Measurements from ENCODE around the gene LIN37. TPM values are rescaled to one million over a fixed set of nuclear protein-coding genes. Genes with fewer than 3 reads are reported as not detected.

The LIN37 gene
- total and polyA plus RNA-seq, 2 experiments from 2014 or later, result 12.0 to 13.6 TPM

GRCh38 chr19:35789195-35789977 lies 41.0 kb downstream of the LIN37 start:
- 90% methylated on average over 11 of the region's 11 CpGs for WGBS (ENCODE audit: low lambda C conversion rate, missing lambda C conversion rate)
- Histone ChIP-seq H3K4me3 (no peak overlapping the region), H3K79me2 (no peaks in the 10 kb centered on the region), H3K9me2 (replicated peaks; ENCODE audit: insufficient read depth) (no peaks in the 10 kb centered on the region), H2AFZ (no peak overlapping the region), H3K4me1 (ENCODE audit: insufficient read depth) (no peaks in the 10 kb centered on the region), H3K27me3 (no peaks in the 10 kb centered on the region), H3K4me2 (no peak overlapping the region), H3K27ac (no peak overlapping the region), H3K36me3 (replicated peaks; ENCODE audit: insufficient read depth, low read depth) (no peaks in the 10 kb centered on the region), H4K20me1 (ENCODE audit: insufficient read depth, poor library complexity, severe bottlenecking) (no peaks in the 10 kb centered on the region), H3K9me3 (ENCODE audit: low read depth) (no peaks in the 10 kb centered on the region)
- peak; percentile 2 for DNase-seq (ENCODE audit: low spot score)
- no peak for TF ChIP-seq EZH2 (IDR thresholded peaks at IDR 0.05; ENCODE audit: borderline replicate concordance)
- TF ChIP-seq CTCF (IDR thresholded peaks at IDR 0.05; ENCODE audit: poor library complexity), result no peak
- no peak for TF ChIP-seq EZH2phosphoT487 (IDR thresholded peaks at IDR 0.05; ENCODE audit: low read depth, severe bottlenecking, unreplicated experiment)

- 85% methylated on average over 16 of the region's 19 CpGs for WGBS (ENCODE audit: low lambda C conversion rate, missing lambda C conversion rate)
- no peaks in the 10 kb centered on the region for H3K36me3 ChIP-seq (replicated peaks; ENCODE audit: insufficient read depth, low read depth)
- H3K79me2 ChIP-seq, result no peaks in the 10 kb centered on the region
- H3K27ac ChIP-seq, result no peak overlapping the region
- H3K9me2 ChIP-seq (replicated peaks; ENCODE audit: insufficient read depth), result no peaks in the 10 kb centered on the region
- H4K20me1 ChIP-seq (ENCODE audit: insufficient read depth, poor library complexity, severe bottlenecking), result no peaks in the 10 kb centered on the region
- no peak overlapping the region for H3K4me2 ChIP-seq
- H3K27me3 ChIP-seq, result no peaks in the 10 kb centered on the region
- no peak for TF ChIP-seq EZH2phosphoT487 (IDR thresholded peaks at IDR 0.05; ENCODE audit: low read depth, severe bottlenecking, unreplicated experiment)
- TF ChIP-seq CTCF (IDR thresholded peaks at IDR 0.05; ENCODE audit: poor library complexity), result no peak
- TF ChIP-seq EZH2 (IDR thresholded peaks at IDR 0.05; ENCODE audit: borderline replicate concordance), result no peak
- no peaks in the 10 kb centered on the region for H3K9me3 ChIP-seq (ENCODE audit: low read depth)
- no peaks in the 10 kb centered on the region for H3K4me1 ChIP-seq (ENCODE audit: insufficient read depth)
- no peak overlapping the region for H3K4me3 ChIP-seq
- DNase-seq (ENCODE audit: low spot score), result no peak
- H2AFZ ChIP-seq, result no peak overlapping the region
Observed at GRCh38 chr19:35789978-35790944, 41.9 kb downstream of the LIN37 start.

GRCh38 chr19:35790981-35791813 lies 42.8 kb downstream of the LIN37 start:
- Histone ChIP-seq H3K27ac (no peak overlapping the region), H3K4me2 (no peak overlapping the region), H3K4me3 (no peak overlapping the region), H3K9me2 (replicated peaks; ENCODE audit: insufficient read depth) (no peaks in the 10 kb centered on the region), H3K4me1 (ENCODE audit: insufficient read depth) (no peaks in the 10 kb centered on the region), H4K20me1 (ENCODE audit: insufficient read depth, poor library complexity, severe bottlenecking) (no peaks in the 10 kb centered on the region), H2AFZ (no peak overlapping the region), H3K79me2 (no peaks in the 10 kb centered on the region), H3K27me3 (peaks cover 7% of the 10 kb centered on the region), H3K36me3 (replicated peaks; ENCODE audit: insufficient read depth, low read depth) (no peaks in the 10 kb centered on the region), H3K9me3 (ENCODE audit: low read depth) (no peaks in the 10 kb centered on the region)
- WGBS (ENCODE audit: low lambda C conversion rate, missing lambda C conversion rate), result 66% methylated on average over 20 of the region's 20 CpGs
- no peak for TF ChIP-seq EZH2 (IDR thresholded peaks at IDR 0.05; ENCODE audit: borderline replicate concordance)
- no peak for TF ChIP-seq CTCF (IDR thresholded peaks at IDR 0.05; ENCODE audit: poor library complexity)
- TF ChIP-seq EZH2phosphoT487 (IDR thresholded peaks at IDR 0.05; ENCODE audit: low read depth, severe bottlenecking, unreplicated experiment), result no peak
- no peak for DNase-seq (ENCODE audit: low spot score)

Measured in hepatocyte (in vitro differentiated cells).